Gastrocnemius medialis (tissue), 4 donors: ENCODE data around the gene ZDBF2.

Source experiments
- CTCF ChIP-seq, 5 experiments: fragments of 450-650 bp in 3 of 5; fragments of 200-600 bp in 2 of 5; sonication (generic) in 2 of 5; IDR thresholded peaks in 4 of 5; conservative IDR thresholded peaks in 1 of 5; 1 replicate in 4 of 5; 2 replicates in 1 of 5; pipeline ENCODE4 v1.5.1; 2016 to 2019; ENCODE audit warnings: antibody characterized with exemption in 5 of 5, mild to moderate bottlenecking in 3 of 5, moderate library complexity in 3 of 5
- POLR2A ChIP-seq, 2 donors: fragments of 450-650 bp; IDR thresholded peaks; one replicate each; pipeline ENCODE4 v1.6.1; 2017; ENCODE audit warnings: antibody characterized with exemption in 2 of 2, mild to moderate bottlenecking in 2 of 2, moderate library complexity in 2 of 2

DNA sequence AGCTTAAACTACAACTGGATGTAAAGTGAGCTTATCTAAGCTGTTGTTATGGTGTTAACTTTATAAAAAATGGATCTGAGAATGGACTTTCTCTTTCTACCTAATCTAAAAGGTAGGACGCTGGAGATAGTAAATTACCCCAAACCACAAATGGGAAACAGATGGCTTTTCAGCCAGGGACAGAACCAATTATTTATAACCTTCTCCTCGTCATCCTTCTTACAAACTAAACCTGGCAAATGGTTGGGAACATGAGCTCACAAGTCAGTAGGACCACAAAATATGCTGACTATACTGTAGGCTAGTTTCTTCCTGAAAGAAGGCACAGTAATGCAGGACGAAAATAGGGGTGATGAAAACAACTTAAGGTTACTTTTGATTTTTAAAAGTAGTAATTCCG lies 32.7 kb upstream of the ZDBF2 start:
- TF ChIP-seq CTCF (IDR thresholded peaks at IDR 0.05 in 4 of 5, conservative IDR thresholded peaks at IDR 0.05 in 1 of 5) (no peak), POLR2A (IDR thresholded peaks at IDR 0.05) (no peak)
